SK-N-SH (cell line): Measurements from ENCODE around the gene EXPH5. TPM values are rescaled to one million over a fixed set of nuclear protein-coding genes. Genes with fewer than 3 reads are reported as not detected.

Experiments
- CTCF ChIA-PET: fragments of 300-600, 350-600 bp; formaldehyde crosslinking; extraction: SDS; loops from one replicate; lab custom pipeline; 2021; lab: Yijun Ruan, JAX
- POLR2A ChIA-PET: fragments of 350-600 bp; sonication (Branson Sonifier 250); formaldehyde crosslinking; extraction: SDS; loops from one replicate; lab custom pipeline; 2020; ENCODE audit warnings: antibody characterized with exemption, inconsistent platforms; lab: Yijun Ruan, JAX
- DNase-seq: peaks from one replicate; pipeline ENCODE4 v3.0.0; 2012
- H2AFZ ChIP-seq: fragments of 200-600 bp; sonication (generic); 2 replicates; pipeline ENCODE4 v1.8.1; 2016; ENCODE audit warnings: antibody characterized with exemption, mild to moderate bottlenecking, low read depth
- H3F3A ChIP-seq: fragments of 200-600 bp; sonication (generic); replicated peaks from 2 replicates; pipeline ENCODE3; 2016; ENCODE audit warnings: antibody characterized with exemption, mild to moderate bottlenecking; ENCODE audit not compliant: insufficient read depth
- H3K27ac ChIP-seq, 2 experiments: fragments of 200-500 bp in 1 of 2; fragments of 200-600 bp in 1 of 2; sonication (Bioruptor generic) in 1 of 2; sonication (generic), shearing (Covaris generic) in 1 of 2; 2 replicates each; pipeline versions ENCODE4 v1.5.1 to v1.6.1; 2014 to 2016; ENCODE audit warnings: low read depth in 2 of 2, inconsistent platforms in 1 of 2, low read length in 1 of 2, mild to moderate bottlenecking in 1 of 2, mixed read lengths in 1 of 2
- H3K27me3 ChIP-seq: fragments of 200-600 bp; sonication (generic), shearing (Covaris generic); 2 replicates; pipeline ENCODE4 v1.6.1; 2016; ENCODE audit warnings: mixed run types; ENCODE audit not compliant: insufficient read depth
- H3K36me3 ChIP-seq, 2 experiments: fragments of 200-500 bp in 1 of 2; fragments of 200-600 bp in 1 of 2; sonication (Bioruptor generic) in 1 of 2; sonication (generic) in 1 of 2; replicated peaks in 1 of 2; 2 replicates each; pipeline versions ENCODE3 to v1.5.1; 2014 to 2016; ENCODE audit warnings: low read length in 1 of 2, mild to moderate bottlenecking in 1 of 2; ENCODE audit not compliant: insufficient read depth in 2 of 2, control insufficient read depth in 1 of 2
- H3K4me1 ChIP-seq, 2 experiments: fragments of 200-500 bp in 1 of 2; fragments of 200-600 bp in 1 of 2; sonication (Bioruptor generic) in 1 of 2; sonication (generic), shearing (Covaris generic) in 1 of 2; 2 replicates each; pipeline versions ENCODE4 v1.5.1 to v1.6.1; 2014 to 2016; ENCODE audit warnings: low read depth in 1 of 2, low read length in 1 of 2, mixed run types in 1 of 2; ENCODE audit not compliant: insufficient read depth in 2 of 2, control insufficient read depth in 1 of 2
- H3K4me2 ChIP-seq: fragments of 200-600 bp; sonication (generic), shearing (Covaris generic); 2 replicates; pipeline ENCODE4 v1.6.1; 2017; ENCODE audit warnings: mixed run types
- H3K4me3 ChIP-seq, 2 experiments: fragments of 200-500 bp in 1 of 2; fragments of 200-600 bp in 1 of 2; sonication (Bioruptor generic) in 1 of 2; sonication (generic), shearing (Covaris generic) in 1 of 2; 2 replicates each; pipeline versions ENCODE4 v1.5.1 to v1.8.1; 2014 to 2016; ENCODE audit warnings: low read depth in 2 of 2, inconsistent platforms in 1 of 2, low read length in 1 of 2, mild to moderate bottlenecking in 1 of 2, mixed read lengths in 1 of 2, moderate library complexity in 1 of 2
- H3K79me2 ChIP-seq: fragments of 200-600 bp; sonication (generic); 2 replicates; pipeline ENCODE4 v1.8.1; 2017; ENCODE audit warnings: mild to moderate bottlenecking; ENCODE audit not compliant: insufficient read depth
- H3K9ac ChIP-seq: fragments of 200-600 bp; sonication (generic); 2 replicates; pipeline ENCODE4 v1.6.1; 2017; ENCODE audit warnings: mixed run types
- H3K9me2 ChIP-seq: fragments of 200-600 bp; sonication (generic); 2 replicates; pipeline ENCODE4 v1.6.1; 2017; ENCODE audit warnings: mixed run types
- H3K9me3 ChIP-seq: fragments of 200-600 bp; sonication (generic); 2 replicates; pipeline ENCODE4 v1.6.1; 2017; ENCODE audit warnings: mixed run types, mild to moderate bottlenecking, moderate library complexity
- H4K20me1 ChIP-seq: fragments of 200-600 bp; sonication (generic); 2 replicates; pipeline ENCODE4 v1.6.1; 2017; ENCODE audit warnings: mild to moderate bottlenecking, mixed run types; ENCODE audit not compliant: insufficient read depth
- EP300 ChIP-seq, 2 experiments: IDR thresholded peaks; 2 replicates each; pipeline versions ENCODE4 v1.4.0 to v1.6.1; 2012; ENCODE audit warnings: borderline replicate concordance in 1 of 2, low read depth in 1 of 2, low read length in 1 of 2
- GATA2 ChIP-seq: sonication (generic); formaldehyde crosslinking; IDR thresholded peaks from 2 replicates; pipeline ENCODE4 v1.5.0; 2020; ENCODE audit warnings: mild to moderate bottlenecking, missing genetic modification reagents
- JUND ChIP-seq: IDR thresholded peaks from 2 replicates; pipeline ENCODE4 v1.4.0; 2012
- NFIC ChIP-seq: IDR thresholded peaks from 2 replicates; pipeline ENCODE4 v1.4.0; 2012; ENCODE audit warnings: borderline replicate concordance
- NRF1 ChIP-seq: IDR thresholded peaks from 2 replicates; pipeline ENCODE4 v1.6.1; 2012; ENCODE audit warnings: low read depth, mild to moderate bottlenecking, low read length
- POLR2AphosphoS5 ChIP-seq: IDR thresholded peaks from 2 replicates; pipeline ENCODE4 v1.6.1; 2012; ENCODE audit warnings: low read depth, low read length
- RAD21 ChIP-seq: IDR thresholded peaks from 2 replicates; pipeline ENCODE4 v1.6.1; 2012; ENCODE audit warnings: mild to moderate bottlenecking, low read length
- RCOR1 ChIP-seq: fragments of 150-350 bp; IDR thresholded peaks from 2 replicates; pipeline ENCODE4 v1.6.1; 2017; ENCODE audit warnings: antibody characterized with exemption, low read length
- RFX5 ChIP-seq: IDR thresholded peaks from 2 replicates; pipeline ENCODE4 v1.6.1; 2012; ENCODE audit warnings: mild to moderate bottlenecking, improper control_type of control experiment, low read length
- SIN3A ChIP-seq: IDR thresholded peaks from 2 replicates; pipeline ENCODE4 v1.6.1; 2012; ENCODE audit warnings: low read depth, mild to moderate bottlenecking, low read length, moderate library complexity, borderline replicate concordance
- SMC3 ChIP-seq: IDR thresholded peaks from 2 replicates; pipeline ENCODE4 v1.6.1; 2012; ENCODE audit warnings: low read depth, low read length, improper control_type of control experiment
- YY1 ChIP-seq: IDR thresholded peaks from 2 replicates; pipeline ENCODE4 v1.4.0; 2012; ENCODE audit warnings: low read depth, mild to moderate bottlenecking
- WGBS: methylation state at CpG from one replicate; pipeline ENCODE4 v1.1.6; 2017; ENCODE audit warnings: low lambda C conversion rate; 5-methylcytosine and 5-hydroxymethylcytosine counted together
- polyA plus RNA-seq, 3 experiments: library from polyadenylated mRNA; depleted of rRNA; stranded (reverse); fragments of >200 nt; gene quantifications; 2 replicates each; pipeline ENCODE4 v1.2.3, GENCODE V29; 2012
- TF ChIP-seq, protein P1 (sequence below): fragments of 150-350 bp; IDR thresholded peaks from 2 replicates; pipeline ENCODE4 v1.6.1; 2016; ENCODE audit warnings: mild to moderate bottlenecking, low read depth, low read length
- TF ChIP-seq, protein P2 (sequence below): IDR thresholded peaks from 2 replicates; pipeline ENCODE4 v1.6.1; 2012; ENCODE audit warnings: mild to moderate bottlenecking, low read depth, low read length, moderate library complexity
- TF ChIP-seq, protein P3 (sequence below): IDR thresholded peaks from 2 replicates; pipeline ENCODE4; 2012

EXPH5 gene
- polyA plus RNA-seq, 1 of the 3 experiments (the other 2 are of a cell fraction): 0.05 TPM

DNA sequence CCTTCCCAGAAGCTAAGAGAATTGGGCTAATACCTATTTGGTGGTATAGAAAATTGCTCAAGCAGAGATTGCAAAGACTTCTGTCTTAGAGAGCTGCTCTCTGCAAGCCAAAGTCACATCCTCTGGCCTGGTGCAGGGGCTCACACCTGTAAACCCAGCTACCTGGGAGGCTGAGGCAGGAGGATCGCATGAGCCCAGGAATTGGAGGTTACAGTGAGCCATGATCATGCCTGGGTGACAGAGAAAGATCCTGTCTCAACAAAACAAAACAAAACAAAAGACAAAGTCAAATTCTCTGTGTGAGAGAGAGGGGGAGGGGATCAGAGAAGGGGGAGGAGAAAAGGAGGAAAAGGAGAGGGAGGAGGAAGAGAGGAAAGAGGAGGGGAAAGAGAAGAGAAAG is 15.0 kb upstream of the EXPH5 start (continued):
- TF ChIP-seq, protein P1, sequence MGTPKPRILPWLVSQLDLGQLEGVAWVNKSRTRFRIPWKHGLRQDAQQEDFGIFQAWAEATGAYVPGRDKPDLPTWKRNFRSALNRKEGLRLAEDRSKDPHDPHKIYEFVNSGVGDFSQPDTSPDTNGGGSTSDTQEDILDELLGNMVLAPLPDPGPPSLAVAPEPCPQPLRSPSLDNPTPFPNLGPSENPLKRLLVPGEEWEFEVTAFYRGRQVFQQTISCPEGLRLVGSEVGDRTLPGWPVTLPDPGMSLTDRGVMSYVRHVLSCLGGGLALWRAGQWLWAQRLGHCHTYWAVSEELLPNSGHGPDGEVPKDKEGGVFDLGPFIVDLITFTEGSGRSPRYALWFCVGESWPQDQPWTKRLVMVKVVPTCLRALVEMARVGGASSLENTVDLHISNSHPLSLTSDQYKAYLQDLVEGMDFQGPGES: no peak
- no peak for TF ChIP-seq YY1

DNA sequence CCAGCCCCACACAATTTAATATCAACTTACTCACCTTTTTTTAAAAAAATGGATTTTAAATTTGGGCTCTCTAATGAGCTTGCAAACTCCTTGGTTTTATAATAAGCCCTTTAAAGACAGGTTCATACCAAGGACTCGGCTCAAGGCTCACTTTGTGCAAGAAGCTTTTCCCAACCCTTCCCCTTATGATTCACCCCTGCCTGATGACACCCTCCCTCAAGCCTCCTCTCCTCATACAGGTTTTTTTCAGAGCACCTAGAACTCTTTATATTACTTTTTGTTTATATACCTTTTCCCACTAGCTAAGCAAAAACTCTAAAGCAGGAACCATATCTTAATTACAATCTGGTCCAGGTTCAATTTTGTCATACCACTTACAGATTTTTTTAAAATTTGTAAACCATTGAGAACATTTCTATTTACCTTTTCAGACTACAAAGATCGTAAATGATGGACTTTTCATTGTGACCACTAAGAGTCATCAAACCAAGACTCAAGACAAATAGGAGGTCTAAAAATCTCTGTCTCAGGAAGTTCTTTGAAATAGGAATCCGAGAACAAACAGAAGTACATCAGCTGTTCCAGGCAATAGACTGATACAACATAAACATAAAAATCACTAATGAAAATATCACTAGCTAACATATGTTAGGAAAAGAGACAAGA is 13.1 kb upstream of the EXPH5 start:
- no peaks in the 10 kb centered on the region for H3K27me3 ChIP-seq
- H3F3A ChIP-seq: no peaks in the 10 kb centered on the region
- H3K9me2 ChIP-seq: no peaks in the 10 kb centered on the region
- ChIA-PET CTCF (interaction anchor here (0.6 to 1.4 kb wide), 3 partner anchors 24 to 274 kb away, joined by 3 read pairs; no protein-coding TSS in a partner anchor), POLR2A (no interaction called here)
- no peak overlapping the region for H3K4me3 ChIP-seq
- no peak for DNase-seq
- H3K9me3 ChIP-seq: no peaks in the 10 kb centered on the region
- no peaks in the 10 kb centered on the region for H3K79me2 ChIP-seq
- no peaks in the 10 kb centered on the region for H4K20me1 ChIP-seq
- H3K36me3 ChIP-seq: no peaks in the 10 kb centered on the region
- WGBS: 70% methylated on average over 3 of the region's 3 CpGs
- TF ChIP-seq RAD21: no peak
- TF ChIP-seq RFX5: no peak
- no peak for TF ChIP-seq GATA2 (CRISPR knock-in tag)
- no peak for TF ChIP-seq JUND
- TF ChIP-seq SIN3A: no peak
- no peak for TF ChIP-seq SMC3
- TF ChIP-seq, protein P2, sequence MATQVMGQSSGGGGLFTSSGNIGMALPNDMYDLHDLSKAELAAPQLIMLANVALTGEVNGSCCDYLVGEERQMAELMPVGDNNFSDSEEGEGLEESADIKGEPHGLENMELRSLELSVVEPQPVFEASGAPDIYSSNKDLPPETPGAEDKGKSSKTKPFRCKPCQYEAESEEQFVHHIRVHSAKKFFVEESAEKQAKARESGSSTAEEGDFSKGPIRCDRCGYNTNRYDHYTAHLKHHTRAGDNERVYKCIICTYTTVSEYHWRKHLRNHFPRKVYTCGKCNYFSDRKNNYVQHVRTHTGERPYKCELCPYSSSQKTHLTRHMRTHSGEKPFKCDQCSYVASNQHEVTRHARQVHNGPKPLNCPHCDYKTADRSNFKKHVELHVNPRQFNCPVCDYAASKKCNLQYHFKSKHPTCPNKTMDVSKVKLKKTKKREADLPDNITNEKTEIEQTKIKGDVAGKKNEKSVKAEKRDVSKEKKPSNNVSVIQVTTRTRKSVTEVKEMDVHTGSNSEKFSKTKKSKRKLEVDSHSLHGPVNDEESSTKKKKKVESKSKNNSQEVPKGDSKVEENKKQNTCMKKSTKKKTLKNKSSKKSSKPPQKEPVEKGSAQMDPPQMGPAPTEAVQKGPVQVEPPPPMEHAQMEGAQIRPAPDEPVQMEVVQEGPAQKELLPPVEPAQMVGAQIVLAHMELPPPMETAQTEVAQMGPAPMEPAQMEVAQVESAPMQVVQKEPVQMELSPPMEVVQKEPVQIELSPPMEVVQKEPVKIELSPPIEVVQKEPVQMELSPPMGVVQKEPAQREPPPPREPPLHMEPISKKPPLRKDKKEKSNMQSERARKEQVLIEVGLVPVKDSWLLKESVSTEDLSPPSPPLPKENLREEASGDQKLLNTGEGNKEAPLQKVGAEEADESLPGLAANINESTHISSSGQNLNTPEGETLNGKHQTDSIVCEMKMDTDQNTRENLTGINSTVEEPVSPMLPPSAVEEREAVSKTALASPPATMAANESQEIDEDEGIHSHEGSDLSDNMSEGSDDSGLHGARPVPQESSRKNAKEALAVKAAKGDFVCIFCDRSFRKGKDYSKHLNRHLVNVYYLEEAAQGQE: no peak
- TF ChIP-seq, protein P3, sequence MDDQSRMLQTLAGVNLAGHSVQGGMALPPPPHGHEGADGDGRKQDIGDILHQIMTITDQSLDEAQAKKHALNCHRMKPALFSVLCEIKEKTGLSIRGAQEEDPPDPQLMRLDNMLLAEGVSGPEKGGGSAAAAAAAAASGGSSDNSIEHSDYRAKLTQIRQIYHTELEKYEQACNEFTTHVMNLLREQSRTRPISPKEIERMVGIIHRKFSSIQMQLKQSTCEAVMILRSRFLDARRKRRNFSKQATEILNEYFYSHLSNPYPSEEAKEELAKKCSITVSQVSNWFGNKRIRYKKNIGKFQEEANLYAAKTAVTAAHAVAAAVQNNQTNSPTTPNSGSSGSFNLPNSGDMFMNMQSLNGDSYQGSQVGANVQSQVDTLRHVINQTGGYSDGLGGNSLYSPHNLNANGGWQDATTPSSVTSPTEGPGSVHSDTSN: no peak
- TF ChIP-seq RCOR1: no peak
- TF ChIP-seq NFIC: no peak
- no peak for TF ChIP-seq EP300 (IDR thresholded peaks at IDR 0.05; ENCODE audit: borderline replicate concordance in 1 of 2, low read depth in 1 of 2, low read length in 1 of 2)
- TF ChIP-seq POLR2AphosphoS5: no peak
- TF ChIP-seq, protein P1: no peak
- TF ChIP-seq NRF1: no peak
- H3K9ac ChIP-seq: no peak overlapping the region
- H3K4me1 ChIP-seq: no peaks in the 10 kb centered on the region
- no peak overlapping the region for H2AFZ ChIP-seq
- no peak overlapping the region for H3K27ac ChIP-seq
- H3K4me2 ChIP-seq: no peak overlapping the region
